ENCODE results near the gene PNPO. TPM values are rescaled to one million over a fixed set of nuclear protein-coding genes. Genes with fewer than 3 reads are reported as not detected.

PNPO gene
- total and polyA plus RNA-seq, 2 of the 13 experiments (the other 11 are each of a cell fraction or from before 2014, with no cell fraction given), result 47.9 to 63.3 TPM

DNA sequence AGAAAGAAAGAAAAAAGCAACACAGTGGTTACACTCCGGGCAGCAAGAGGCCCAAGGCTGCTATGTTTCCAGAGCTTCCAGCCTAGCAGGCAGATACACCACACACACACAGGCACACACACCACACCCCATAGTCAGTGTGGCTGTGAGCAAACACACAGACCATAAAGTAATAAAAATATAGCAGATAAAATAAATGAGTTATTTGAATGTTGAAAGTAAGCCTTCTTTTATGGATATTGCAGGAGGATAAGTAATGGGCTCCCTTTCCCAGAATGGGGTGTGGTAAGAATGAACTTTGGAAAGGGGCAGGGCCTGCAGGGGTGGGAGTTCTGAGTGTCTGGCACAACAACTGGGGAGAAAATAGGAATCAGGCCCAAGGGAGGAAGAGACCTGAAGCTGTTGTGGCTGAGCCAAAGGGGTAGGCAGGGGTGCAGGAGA, 24.7 kb downstream of the PNPO start (continued):
- TF ChIP-seq, protein P1, sequence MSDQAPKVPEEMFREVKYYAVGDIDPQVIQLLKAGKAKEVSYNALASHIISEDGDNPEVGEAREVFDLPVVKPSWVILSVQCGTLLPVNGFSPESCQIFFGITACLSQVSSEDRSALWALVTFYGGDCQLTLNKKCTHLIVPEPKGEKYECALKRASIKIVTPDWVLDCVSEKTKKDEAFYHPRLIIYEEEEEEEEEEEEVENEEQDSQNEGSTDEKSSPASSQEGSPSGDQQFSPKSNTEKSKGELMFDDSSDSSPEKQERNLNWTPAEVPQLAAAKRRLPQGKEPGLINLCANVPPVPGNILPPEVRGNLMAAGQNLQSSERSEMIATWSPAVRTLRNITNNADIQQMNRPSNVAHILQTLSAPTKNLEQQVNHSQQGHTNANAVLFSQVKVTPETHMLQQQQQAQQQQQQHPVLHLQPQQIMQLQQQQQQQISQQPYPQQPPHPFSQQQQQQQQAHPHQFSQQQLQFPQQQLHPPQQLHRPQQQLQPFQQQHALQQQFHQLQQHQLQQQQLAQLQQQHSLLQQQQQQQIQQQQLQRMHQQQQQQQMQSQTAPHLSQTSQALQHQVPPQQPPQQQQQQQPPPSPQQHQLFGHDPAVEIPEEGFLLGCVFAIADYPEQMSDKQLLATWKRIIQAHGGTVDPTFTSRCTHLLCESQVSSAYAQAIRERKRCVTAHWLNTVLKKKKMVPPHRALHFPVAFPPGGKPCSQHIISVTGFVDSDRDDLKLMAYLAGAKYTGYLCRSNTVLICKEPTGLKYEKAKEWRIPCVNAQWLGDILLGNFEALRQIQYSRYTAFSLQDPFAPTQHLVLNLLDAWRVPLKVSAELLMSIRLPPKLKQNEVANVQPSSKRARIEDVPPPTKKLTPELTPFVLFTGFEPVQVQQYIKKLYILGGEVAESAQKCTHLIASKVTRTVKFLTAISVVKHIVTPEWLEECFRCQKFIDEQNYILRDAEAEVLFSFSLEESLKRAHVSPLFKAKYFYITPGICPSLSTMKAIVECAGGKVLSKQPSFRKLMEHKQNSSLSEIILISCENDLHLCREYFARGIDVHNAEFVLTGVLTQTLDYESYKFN (CRISPR knock-in tag; conservative IDR thresholded peaks at IDR 0.05), result peak; percentile 67
- TF ChIP-seq FOXP1 (IDR thresholded peaks at IDR 0.05) (no peak), FOXP1 (CRISPR knock-in tag; IDR thresholded peaks at IDR 0.05) (peak; percentile 38; the same call in 1 of the 2 replicates), SIX1 (CRISPR knock-in tag; IDR thresholded peaks at IDR 0.05; ENCODE audit: borderline replicate concordance) (0 out of 2 replicates have a peak, but pooled peaks have one; percentile 18), CEBPG (CRISPR knock-in tag; IDR thresholded peaks at IDR 0.05) (peak; percentile 53; the same call in 1 of the 2 replicates), RARA (CRISPR knock-in tag; IDR thresholded peaks at IDR 0.05) (0 out of 2 replicates have a peak, but pooled peaks have one; percentile 13), ZKSCAN8 (CRISPR knock-in tag; IDR thresholded peaks at IDR 0.05; ENCODE audit: borderline replicate concordance) (0 out of 2 replicates have a peak, but pooled peaks have one; percentile 48), MAZ (IDR thresholded peaks at IDR 0.05; ENCODE audit: borderline replicate concordance, low read depth, low read length) (no peak), MAZ (CRISPR knock-in tag; IDR thresholded peaks at IDR 0.05; ENCODE audit: low read depth) (0 out of 2 replicates have a peak, but pooled peaks have one; percentile 37), ZFP36L1 (CRISPR knock-in tag; IDR thresholded peaks at IDR 0.05) (0 out of 2 replicates have a peak, but pooled peaks have one; percentile 47), KAT8 (CRISPR knock-in tag; IDR thresholded peaks at IDR 0.05) (peak; percentile 53; the same call in 1 of the 2 replicates), REPIN1 (CRISPR knock-in tag; IDR thresholded peaks at IDR 0.05; ENCODE audit: borderline replicate concordance, low read depth) (no peak), ZNF616 (CRISPR knock-in tag; IDR thresholded peaks at IDR 0.05; ENCODE audit: low read depth) (no peak), ZSCAN25 (CRISPR knock-in tag; IDR thresholded peaks at IDR 0.05) (peak; percentile 62; the same call in 1 of the 2 replicates), ZNF782 (CRISPR knock-in tag; IDR thresholded peaks at IDR 0.05; ENCODE audit: borderline replicate concordance) (no peak), NCOA2 (CRISPR knock-in tag; IDR thresholded peaks at IDR 0.05) (peak; percentile 50; the same call in 1 of the 2 replicates), ZFY (CRISPR knock-in tag; IDR thresholded peaks at IDR 0.05) (peak; percentile 47)
- TF ChIP-seq, protein P2, sequence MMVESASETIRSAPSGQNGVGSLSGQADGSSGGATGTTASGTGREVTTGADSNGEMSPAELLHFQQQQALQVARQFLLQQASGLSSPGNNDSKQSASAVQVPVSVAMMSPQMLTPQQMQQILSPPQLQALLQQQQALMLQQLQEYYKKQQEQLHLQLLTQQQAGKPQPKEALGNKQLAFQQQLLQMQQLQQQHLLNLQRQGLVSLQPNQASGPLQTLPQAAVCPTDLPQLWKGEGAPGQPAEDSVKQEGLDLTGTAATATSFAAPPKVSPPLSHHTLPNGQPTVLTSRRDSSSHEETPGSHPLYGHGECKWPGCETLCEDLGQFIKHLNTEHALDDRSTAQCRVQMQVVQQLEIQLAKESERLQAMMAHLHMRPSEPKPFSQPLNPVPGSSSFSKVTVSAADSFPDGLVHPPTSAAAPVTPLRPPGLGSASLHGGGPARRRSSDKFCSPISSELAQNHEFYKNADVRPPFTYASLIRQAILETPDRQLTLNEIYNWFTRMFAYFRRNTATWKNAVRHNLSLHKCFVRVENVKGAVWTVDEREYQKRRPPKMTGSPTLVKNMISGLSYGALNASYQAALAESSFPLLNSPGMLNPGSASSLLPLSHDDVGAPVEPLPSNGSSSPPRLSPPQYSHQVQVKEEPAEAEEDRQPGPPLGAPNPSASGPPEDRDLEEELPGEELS (CRISPR knock-in tag; IDR thresholded peaks at IDR 0.05), result 0 out of 2 replicates have a peak, but pooled peaks have one; percentile 25
- TF ChIP-seq, protein P3, sequence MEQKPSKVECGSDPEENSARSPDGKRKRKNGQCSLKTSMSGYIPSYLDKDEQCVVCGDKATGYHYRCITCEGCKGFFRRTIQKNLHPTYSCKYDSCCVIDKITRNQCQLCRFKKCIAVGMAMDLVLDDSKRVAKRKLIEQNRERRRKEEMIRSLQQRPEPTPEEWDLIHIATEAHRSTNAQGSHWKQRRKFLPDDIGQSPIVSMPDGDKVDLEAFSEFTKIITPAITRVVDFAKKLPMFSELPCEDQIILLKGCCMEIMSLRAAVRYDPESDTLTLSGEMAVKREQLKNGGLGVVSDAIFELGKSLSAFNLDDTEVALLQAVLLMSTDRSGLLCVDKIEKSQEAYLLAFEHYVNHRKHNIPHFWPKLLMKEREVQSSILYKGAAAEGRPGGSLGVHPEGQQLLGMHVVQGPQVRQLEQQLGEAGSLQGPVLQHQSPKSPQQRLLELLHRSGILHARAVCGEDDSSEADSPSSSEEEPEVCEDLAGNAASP (CRISPR knock-in tag; IDR thresholded peaks at IDR 0.05; ENCODE audit: borderline replicate concordance), result 0 out of 2 replicates have a peak, but pooled peaks have one; percentile 29
- TF ChIP-seq, protein P4, sequence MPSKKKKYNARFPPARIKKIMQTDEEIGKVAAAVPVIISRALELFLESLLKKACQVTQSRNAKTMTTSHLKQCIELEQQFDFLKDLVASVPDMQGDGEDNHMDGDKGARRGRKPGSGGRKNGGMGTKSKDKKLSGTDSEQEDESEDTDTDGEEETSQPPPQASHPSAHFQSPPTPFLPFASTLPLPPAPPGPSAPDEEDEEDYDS (CRISPR knock-in tag; IDR thresholded peaks at IDR 0.05), result peak; percentile 56; the same call in 1 of the 2 replicates
